Activated CD4-positive, alpha-beta T cell treated with anti-CD3 and anti-CD28 coated beads, Interleukin-10, Interleukin-2, amounts not matched to agents 100 ng/mL and 50 ng/mL, durations not matched to agents 16 hours and 8 hours (primary cell): ENCODE results near the gene UVRAG.
A peak's percentile ranks its signal among the peaks of the same experiment; 100 is the strongest.

ENCODE experiments used
- DNase-seq: peaks from one replicate; pipeline ENCODE4 v3.0.0-alpha.2; 2020

Gene UVRAG

DNA sequence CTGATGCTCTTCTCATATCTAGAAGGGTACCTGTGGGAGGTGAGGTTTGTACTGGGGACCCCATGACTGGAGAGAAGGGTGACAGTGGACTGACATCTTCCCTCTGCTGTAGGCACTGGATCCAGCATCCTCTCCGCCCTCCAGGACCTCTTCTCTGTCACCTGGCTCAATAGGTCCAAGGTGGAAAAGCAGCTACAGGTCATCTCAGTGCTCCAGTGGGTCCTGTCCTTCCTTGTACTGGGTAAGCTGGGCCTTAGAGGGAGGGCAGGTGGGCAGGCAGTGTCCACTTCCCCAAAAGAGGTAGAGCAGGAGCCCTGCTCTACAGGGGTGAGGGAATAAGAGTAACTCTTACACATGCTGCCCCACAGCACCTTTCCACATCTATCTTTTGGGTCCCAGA is 30.5 kb upstream of the UVRAG start:
- no peak for DNase-seq

- DNase-seq, result no peak
These were observed 29.8 kb upstream of the UVRAG start for GRCh38 chr11:75785187-75785586.

- DNase-seq, result no peak
These were observed 28.8 kb upstream of the UVRAG start for GRCh38 chr11:75786101-75786736.

DNA sequence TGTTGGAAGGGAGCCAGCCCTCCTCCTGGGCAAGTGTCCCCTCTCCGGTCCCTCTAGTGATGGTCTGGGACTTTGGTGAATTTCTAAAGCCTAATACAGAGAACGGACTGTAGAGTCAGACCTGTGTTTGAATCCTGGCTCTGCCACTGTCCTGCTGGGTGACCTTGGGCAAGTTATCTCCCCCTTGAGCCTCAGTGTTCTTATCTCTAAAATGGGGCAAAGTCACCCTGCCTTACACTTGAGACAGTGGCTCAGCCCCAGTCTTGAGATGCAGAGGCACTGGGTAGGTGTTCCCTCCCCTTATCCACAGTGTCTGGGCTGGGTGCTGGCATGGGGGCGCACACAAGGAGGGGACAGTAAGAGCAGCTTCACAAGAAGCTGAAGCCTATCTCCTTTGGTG is 25.5 kb upstream of the UVRAG start:
- no peak for DNase-seq

DNA sequence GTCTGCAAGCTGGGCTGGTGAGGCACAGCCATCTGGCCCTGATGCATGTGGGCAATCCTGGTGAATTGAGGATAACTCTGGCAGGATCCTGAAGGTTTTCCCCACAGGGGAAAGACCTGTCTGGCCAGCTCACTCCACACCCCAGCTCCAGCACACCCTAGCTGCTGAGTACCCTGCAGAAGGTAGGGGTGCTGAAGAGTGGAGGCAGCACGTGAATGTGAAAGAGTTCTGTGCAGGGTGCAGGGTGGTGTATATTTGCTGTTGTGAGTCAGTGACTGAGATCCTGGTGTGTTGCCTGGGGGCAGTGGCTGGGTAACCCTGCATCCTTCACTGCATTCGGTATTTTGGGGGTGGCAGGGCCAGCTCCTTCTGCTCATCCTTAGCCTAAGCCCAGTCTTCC is 24.0 kb upstream of the UVRAG start:
- no peak for DNase-seq

GRCh38 chr11:75792127-75792731 is 22.8 kb upstream of the UVRAG start:
- DNase-seq, result no peak

DNA sequence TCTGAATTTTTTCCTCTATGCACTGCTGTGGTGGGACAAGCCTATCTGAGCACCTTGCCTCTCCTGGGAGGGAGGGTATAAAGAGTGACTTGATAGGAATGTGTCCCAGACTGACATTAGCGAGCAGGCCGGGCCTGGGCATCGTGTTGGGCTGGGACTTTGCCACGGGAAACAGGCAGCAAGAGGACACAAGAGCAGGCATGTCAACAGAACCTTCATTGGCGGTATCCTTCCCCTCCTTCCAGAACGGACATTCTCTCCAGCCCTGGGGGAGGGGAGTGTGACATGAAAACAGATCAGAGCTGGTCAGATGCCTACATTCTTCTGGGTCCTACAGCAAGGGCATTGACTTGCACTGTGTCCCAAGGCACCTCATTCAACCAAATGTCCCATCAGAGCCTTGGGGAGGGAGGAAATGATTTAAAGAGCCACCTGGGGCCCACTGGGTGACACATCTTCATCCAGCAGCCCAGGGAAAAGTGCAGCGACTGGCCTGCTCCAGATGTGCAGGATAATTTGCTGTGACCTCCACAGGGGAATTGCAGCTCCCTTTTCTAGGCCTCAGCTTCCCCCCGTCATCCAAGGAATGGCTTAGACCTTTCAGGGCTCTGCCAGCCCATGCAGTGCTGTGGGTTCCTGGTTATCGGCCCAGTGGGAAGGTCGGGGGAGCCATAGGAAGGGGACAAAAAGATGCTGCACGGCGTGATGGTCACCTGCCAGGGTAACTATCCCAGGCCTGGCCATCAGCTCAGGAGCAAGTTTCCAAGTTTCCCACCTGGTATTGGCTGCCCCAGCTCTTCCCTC is 21.8 kb upstream of the UVRAG start:
- DNase-seq, result no peak

- no peak for DNase-seq
These were observed 21.0 kb upstream of the UVRAG start for GRCh38 chr11:75793966-75794365.

DNA sequence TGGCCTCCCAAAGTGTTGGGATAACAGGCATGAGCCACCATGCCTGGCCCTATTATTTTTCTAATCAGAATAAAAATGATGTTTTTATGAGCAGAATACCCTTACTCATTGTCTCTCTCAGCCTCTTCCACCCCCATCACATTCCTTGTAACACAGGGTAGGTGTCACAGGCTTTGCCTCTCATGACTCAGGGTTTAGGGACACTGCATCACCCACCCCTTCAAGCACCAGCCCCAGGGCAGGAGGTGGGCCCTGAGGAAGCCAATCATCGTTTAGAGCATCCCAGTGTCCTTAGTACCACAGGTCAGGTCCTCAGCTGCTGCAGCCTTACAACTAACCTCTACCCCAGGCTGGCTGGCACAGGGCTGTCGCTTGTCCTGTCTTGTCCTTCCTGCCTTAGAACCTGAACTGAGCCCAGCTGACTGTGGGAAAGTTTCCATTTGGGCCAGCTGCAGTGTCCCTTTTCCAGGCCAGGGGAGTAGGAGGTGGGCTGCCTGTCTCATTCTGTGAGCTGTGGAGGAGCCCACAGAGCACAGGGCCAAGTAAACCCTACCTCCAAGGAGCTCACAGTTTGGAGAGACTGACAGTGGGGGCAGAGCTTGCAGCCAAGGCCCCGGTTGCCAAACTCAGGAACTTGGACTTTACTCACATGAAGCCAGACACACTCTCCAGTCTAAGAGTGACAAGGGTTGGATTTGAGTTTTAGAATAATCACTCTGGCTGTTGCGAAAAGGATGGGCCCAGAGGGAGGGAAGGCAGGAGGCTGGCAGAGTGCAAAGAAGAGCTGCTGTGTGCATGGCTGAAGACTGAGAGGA is 19.5 kb upstream of the UVRAG start:
- DNase-seq, result no peak

DNA sequence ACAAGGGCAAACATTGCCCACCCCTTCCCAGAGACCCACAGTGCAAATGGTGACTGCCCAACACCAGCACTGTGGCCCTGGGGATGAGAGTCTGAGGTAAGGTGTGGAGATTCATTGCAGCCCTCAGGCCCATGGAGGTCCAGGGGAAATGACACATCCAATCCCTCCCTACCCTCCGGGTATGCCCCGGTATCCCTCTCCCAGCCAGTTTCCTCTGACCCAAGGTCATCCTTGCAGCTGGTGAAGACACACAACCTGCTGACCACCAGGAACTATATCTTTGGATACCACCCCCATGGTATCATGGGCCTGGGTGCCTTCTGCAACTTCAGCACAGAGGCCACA is 18.9 kb upstream of the UVRAG start:
- no peak for DNase-seq

GRCh38 chr11:75797116-75797515 is 17.9 kb upstream of the UVRAG start:
- no peak for DNase-seq

DNA sequence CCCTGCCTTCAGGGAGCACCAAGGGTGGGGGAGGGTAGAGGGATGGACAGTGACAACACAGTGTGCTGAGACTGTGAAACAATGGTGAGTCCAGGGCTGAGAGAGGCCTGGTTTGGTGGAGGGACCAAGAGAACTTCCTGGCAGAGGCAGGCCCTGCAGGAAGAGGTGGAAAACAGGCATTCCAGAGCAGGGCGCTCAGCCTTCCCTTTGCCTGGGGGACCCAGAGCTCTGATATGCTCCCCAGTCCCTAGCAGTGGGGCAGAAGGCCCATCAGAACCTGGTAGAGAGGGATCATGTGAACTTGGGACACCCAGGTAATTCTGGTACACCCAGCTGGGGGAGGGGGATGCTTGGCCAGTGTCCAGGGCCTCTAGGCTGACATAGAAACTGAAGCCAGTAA is 17.2 kb upstream of the UVRAG start:
- DNase-seq, result no peak

DNA sequence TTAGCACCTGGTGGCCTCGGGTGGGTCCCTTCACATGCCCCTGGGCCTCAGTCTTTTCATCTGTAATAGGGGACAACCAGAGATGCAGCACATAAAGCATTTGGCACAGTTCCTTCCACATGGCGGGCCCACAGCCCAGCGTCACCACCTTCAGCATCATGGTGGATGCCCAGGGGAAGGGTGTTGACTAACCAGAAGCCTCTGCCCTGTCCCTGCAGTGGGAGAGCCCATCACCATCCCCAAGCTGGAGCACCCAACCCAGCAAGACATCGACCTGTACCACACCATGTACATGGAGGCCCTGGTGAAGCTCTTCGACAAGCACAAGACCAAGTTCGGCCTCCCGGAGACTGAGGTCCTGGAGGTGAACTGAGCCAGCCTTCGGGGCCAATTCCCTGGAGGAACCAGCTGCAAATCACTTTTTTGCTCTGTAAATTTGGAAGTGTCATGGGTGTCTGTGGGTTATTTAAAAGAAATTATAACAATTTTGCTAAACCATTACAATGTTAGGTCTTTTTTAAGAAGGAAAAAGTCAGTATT is 14.8 kb upstream of the UVRAG start:
- DNase-seq, result no peak

DNA sequence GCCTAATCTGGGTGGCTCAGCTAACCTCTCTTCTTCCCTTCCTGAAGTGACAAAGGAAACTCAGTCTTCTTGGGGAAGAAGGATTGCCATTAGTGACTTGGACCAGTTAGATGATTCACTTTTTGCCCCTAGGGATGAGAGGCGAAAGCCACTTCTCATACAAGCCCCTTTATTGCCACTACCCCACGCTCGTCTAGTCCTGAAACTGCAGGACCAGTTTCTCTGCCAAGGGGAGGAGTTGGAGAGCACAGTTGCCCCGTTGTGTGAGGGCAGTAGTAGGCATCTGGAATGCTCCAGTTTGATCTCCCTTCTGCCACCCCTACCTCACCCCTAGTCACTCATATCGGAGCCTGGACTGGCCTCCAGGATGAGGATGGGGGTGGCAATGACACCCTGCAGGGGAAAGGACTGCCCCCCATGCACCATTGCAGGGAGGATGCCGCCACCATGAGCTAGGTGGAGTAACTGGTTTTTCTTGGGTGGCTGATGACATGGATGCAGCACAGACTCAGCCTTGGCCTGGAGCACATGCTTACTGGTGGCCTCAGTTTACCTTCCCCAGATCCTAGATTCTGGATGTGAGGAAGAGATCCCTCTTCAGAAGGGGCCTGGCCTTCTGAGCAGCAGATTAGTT is 14.2 kb upstream of the UVRAG start:
- no peak for DNase-seq

- DNase-seq, result peak; percentile 20
These were observed 13.5 kb upstream of the UVRAG start for GRCh38 chr11:75801362-75802020.

DNA sequence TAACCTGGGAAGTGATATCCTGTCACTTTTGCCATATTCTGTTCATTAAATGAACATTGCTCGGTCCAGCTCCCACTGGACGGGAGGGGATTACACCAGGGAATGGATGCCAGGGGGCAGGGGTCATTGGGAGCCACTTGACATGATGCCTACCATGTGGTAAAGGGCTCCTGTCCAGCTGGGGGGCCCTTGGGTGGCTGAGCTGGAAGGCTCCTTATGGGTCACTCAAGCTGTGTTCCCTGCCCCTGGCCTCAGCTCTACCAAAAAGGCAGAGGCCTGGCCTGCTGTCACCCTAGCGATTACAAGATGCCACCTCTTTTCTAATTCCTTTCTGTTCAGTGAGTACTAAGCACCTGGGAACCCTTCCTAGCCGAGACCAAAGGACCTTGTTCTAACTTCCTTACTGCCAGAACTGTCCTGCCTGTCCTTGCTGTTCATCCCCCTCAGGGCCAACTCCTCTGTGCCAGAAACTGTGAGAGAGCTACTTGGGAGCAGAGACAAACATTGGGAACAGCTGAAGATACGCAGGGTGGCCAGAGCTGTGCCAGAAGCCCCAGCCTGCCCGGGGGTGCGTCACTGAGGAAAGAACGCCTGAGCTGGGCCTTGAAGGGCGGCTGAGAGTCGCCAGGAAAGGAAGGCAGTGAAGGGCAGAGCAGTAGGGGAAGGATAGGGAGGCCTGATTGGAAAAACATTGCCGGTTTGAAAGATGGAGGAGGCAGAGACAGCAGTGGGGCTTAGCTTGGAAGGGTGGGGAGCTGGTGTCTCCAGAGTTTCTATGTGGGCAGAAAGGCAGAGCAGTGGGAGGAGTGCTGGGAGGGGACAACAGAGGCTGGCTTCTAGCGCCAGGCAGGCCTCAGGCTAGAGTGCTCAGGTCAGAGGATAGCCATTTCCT is 12.7 kb upstream of the UVRAG start:
- DNase-seq, result no peak

DNA sequence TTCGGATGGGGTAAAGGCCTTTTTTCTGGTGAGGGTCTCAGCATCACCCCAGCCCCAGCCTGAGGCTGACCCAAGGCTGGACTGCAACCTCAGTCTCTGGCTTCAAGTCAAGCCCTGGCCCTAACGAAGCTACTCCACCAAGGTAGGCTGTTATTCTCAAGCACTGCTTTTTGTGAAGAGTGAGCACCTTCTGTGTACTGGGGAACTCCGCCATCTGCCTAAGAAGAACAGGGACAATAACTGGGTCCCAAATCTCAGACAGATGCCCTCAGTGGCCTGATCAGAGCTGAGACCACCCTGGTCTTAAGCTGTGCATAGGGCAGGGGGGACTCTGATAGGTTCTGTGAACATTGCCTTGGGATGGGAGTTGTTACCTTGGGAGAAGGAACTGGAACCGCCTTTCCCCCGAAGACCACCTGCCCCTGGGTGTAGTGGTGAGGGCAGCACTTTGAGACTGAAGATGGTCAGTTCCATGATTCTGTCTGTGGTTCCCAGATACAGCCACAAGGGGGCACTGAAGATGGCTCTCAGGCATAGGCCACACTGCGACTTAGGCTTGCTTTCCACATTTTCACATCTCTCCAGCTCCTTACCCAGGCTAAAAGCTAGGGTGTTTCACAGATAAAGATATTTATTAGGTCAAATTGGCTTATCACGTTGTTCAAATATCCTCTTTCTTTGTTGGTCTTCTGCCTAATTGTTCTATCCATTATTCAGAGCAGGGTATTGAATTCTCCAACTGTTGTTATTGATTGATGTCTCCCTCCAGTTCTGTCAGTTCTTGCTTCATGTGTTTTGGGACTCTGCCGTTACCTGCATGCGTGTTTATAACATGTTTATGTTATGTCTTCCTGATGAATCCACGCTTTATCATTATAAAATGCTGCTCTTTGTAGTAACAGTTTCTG is 11.8 kb upstream of the UVRAG start:
- peak; percentile 75 for DNase-seq

DNA sequence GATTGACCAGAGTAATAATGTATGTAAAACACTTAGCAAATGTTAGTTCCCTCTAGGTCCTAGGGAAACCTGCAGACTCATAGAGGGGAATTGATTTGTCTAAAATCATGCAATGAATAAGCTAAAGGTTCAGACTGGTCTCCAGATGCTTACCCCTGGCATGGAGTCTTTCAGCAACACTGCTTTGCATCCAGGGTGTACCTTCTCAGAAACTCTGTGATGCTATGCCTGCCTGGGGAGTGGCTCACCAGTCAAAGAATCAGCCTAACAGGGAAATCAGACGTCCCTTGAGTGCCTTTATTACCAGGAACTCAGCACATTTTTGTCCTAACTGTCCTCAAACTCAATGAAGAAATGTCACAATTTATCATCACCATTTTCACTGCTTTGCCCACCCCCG is 5.9 kb upstream of the UVRAG start:
- no peak for DNase-seq

DNA sequence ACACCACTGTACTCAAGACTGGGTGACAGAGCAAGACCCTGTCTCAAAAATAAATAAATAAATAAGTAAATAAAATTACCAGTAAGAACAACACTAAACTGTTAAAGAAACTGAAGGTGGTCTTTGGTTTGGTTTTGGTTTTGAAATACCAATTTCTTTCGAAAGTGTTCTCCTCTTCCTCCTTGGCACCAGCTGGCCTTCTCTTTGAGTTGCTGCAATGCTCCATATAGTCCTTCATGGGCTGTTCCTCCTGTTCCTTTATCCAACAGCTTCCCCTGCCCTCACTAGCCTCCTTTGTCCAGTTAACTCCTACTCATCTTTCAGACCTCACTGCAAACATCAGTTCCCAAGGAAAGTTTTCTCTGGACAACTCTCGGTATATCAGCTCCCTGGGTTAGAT is 5.0 kb upstream of the UVRAG start:
- no peak for DNase-seq
